Measurements from ENCODE around the gene GLIS2.

The GLIS2 gene

DNA sequence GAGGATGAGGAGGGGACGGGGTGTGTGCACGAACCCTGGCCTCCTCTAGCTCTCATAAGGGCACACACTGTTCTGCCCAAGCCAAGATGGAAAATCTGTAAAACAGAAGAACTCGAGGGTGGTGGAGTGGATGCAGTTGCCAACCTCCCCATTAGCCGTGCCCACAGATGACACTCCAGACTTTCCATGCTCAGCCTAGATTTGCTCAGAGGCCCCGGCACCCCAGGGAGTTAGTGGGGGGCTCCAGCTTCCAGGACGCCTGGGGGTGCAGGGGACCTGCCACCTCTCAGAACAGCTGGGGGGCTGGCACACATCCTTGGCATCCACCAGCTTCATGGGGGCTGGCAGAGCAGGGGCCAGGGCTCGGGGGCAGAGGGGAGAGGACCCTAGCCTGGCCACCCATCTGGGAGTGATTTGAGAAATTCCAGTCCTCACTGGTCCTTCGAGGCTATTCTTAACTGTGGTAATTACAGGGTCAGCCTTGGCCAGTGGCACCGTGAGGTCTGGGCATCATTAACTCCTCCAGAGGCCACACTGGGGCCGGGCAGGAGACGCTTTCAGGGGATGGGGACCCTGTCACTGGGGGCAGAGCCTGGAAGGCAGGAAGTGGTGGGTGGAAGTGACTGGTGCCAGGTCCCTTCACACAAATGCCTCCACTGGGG, 70.1 kb downstream of the GLIS2 start:
- DNase-seq: no peak

DNA sequence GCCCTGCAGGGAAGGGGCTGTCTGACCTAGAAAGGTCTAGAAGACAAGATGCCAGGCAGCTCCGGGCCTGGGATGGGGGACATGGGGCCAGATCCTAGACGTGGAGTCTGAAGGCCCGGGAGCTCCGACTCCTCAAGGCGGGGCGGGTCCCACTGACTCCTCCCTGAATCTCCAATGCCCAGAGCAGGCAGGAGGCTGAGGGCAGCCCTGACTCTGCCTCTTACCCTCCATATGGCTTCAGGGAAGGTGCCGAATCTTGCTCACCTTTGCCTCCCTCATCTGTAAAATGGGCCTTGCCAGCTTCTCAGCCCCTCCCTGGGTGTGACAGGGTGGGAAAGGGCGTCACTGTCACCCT, 70.6 kb downstream of the GLIS2 start:
- DNase-seq: no peak

DNA sequence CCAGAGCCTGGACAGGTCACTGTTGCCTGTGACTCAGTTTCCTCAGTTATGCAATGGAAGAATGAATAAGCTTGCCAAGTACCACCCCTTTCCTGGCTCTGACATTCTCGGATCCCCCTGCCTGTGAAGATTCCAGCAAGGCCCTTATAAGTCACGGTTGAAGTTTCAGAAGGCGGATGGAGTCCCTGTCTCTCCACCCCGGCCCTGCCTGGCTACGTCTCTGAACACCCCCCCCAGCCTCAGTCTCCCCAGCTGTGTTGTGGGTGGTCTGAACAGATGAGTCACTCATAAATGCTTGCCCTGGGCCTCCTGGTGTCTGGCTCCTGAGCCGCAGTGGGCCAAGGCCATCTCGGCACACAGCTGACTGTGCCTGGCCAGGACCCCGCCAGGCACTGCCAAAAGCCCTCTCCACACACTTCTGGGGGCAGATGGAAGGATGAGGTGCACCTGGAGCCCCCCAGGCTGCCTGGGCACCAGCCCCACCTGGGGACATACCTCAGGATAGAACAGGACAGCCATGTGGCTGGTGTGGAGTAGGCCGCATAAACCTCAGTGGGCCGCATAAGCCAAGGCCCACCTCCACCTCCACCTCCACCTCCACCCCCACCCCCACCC, 71.2 kb downstream of the GLIS2 start:
- no peak for DNase-seq

DNA sequence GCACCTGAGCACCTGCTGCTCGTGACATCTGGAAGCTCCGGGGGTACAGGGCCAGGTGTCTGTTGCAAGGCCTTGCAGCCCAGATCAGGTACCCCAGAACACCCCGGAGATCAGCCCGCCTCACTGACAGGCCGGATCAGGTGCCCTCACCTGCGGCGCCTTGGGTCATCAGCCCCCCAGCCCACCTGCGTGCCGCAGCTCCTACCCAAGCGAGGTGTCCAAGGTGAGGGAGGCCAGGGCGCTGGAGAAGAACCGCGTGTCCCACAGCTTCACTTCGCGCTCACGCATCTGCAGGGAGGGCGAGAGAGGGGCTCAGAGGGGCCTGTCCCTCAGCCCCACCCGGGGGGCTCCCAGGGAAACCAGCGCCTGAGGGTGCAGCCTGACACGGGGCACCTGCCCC, 71.9 kb downstream of the GLIS2 start:
- DNase-seq: no peak

DNA sequence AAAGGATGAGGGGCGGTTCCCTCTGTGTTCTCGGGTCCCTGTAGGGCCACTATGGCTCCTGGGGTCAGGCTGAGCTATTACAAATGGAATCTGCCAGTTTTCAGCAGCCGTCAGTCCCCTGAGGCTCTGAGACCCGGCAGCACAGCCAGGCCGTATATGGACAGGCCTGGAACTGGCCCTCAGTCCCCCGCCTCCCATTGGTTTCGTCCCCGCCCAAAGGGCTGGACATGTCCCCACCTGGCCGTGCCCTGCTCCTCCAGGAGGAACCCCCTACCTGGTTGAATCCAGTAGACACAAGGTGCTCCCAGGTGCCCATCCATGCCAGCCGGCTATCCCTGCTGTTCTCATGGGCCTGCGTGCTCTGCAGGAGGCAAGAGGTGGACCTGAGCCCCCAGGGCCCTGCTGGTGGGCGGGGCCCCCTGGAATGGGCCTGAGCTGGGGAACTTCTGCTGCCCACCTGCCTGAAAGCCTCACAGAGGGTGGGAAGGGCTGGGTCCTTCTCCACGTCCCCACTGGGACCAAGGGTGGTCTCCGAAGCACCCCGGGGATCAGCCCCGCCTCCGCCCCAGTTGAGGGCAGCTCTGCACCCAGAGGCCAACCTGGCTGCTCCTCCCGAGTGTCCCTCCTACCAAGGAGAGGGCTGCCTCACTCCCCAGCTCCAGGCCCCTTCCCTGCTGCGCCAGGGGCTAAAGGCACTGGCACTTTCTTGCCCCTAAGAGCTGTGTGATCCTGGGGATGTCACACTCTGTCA, 72.6 kb downstream of the GLIS2 start:
- DNase-seq: no peak

Measured in NCI-H1436 treated with DMSO at 0.1 percent for 48 hours (cell line).